ENCODE data around the gene CACNA1S. TPM values are rescaled to one million over a fixed set of nuclear protein-coding genes. Genes with fewer than 3 reads are reported as not detected.

CACNA1S gene
- total RNA-seq, 4 donors from 2014 or later = not detected

DNA sequence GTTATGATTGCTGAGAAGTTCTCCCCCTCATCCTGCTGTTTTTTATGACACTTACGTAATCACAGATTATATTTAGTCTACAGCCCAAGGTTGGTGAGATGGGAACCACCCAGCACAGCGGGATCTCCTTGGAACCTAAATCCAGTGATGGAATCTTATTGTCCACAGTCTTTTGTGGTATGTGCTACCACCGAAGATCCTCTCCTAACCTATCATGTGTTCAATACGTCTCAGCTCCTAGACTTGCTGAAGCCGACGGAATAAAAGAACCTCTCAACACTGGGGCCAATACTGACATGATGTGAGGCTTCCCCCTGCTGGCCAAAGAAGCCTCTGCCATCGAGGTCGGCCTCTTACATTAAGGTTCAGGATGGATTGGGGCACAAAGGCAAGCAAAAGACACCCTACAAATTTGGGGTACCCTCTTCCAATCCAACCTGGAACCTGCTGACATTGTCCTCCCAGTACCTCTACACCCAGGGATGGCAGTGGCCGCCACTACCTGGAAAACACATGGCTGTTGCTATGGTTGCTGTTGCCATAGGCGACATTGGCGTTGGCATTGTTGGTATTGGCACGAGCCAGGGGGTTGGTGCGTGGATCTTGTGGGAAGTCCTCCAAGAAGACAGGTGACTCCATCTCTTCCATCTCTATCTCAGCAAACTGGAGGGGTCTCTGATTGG is 69.3 kb downstream of the CACNA1S start:
- peak; percentile 9 for DNase-seq
- WGBS, 2 donors = 21 to 33% methylated on average over 5 to 8 of the region's 13 CpGs
- TF ChIP-seq POLR2A (IDR thresholded peaks at IDR 0.05) = no peak
- peak; percentile 73 to 88 (median 86) for TF ChIP-seq CTCF (IDR thresholded peaks at IDR 0.05)

DNA sequence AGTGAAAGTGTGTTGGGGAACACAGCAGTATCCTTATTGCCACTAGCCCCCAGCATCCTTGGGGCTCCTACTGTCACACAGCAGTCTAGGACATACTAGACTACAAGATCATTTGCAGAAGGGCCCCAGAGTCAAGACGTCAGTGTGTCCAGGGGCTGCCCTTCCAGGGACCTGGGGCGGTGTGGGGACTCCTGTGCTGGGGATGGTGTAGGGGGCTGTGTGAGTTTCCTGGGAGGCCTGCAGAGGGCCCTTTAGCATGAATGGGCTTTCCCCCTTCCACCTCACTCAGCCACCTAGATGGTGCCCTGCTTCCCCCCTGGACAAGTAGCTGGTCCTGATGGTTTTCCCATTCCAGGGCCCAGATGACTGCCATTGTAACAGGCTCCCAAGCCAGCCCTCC is 71.2 kb downstream of the CACNA1S start:
- no peak overlapping the region for H3K27ac ChIP-seq
- H3K27me3 ChIP-seq = peaks cover 0 to 23% (median 0%) of the 10 kb centered on the region in 4 donors
- 100% methylated on average over 2 of the region's 2 CpGs; no CpG with 5 or more reads in 1 of the 2 donors for WGBS, 2 donors
- intact Hi-C loops (cut with DNase I) = no loop called here
- TF ChIP-seq CTCF (IDR thresholded peaks at IDR 0.05) = no peak
- TF ChIP-seq POLR2A (IDR thresholded peaks at IDR 0.05) = no peak
- H3K4me1 ChIP-seq = peaks cover 0 to 4% (median 0%) of the 10 kb centered on the region in 3 donors
- no peaks in the 10 kb centered on the region for H3K36me3 ChIP-seq
- H3K9me3 ChIP-seq = no peaks in the 10 kb centered on the region
- no peak overlapping the region for H3K4me3 ChIP-seq
- DNase-seq = no peak

More for the DNA sequence above, 69.3 kb downstream of the CACNA1S start:
- intact Hi-C loops (cut with DNase I) = loop anchor here (2.0 kb wide), 1 partner anchor 70 kb away; no protein-coding TSS in a partner anchor
- H3K27ac ChIP-seq = no peak overlapping the region
- H3K4me1 ChIP-seq = peaks cover 0 to 4% (median 0%) of the 10 kb centered on the region in 3 donors
- H3K4me3 ChIP-seq = no peak overlapping the region
- no peaks in the 10 kb centered on the region for H3K9me3 ChIP-seq
- peaks cover 0 to 8% (median 0%) of the 10 kb centered on the region in 4 donors for H3K27me3 ChIP-seq
- H3K36me3 ChIP-seq = no peaks in the 10 kb centered on the region

DNA sequence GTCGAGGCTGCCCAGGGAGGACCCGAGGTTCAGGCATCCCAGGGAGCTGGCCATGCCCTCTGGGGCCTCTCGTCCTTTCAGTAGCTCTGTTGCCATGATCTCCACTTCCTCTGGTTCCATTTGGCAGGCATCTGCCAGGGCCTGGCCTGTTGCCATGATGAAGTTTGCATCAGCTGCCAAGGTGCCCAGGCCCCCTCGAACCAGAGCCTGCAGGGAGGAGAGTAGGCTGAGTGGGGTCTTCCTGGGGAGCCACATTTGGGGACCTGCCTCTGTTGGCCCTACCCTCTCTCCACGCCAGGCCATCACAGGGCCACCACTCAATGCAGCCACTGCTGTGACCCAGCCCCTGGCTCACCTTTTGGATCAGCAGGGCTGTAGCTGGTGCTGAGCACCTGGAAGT is 72.3 kb downstream of the CACNA1S start:
- Histone ChIP-seq H3K27ac (no peak overlapping the region), H3K9me3 (no peaks in the 10 kb centered on the region), H3K4me1 (peaks cover 0 to 4% (median 0%) of the 10 kb centered on the region in 3 donors), H3K27me3 (peaks cover 0 to 24% (median 0%) of the 10 kb centered on the region in 4 donors), H3K4me3 (no peak overlapping the region), H3K36me3 (no peaks in the 10 kb centered on the region)
- intact Hi-C loops (cut with DNase I) = no loop called here
- no peak for DNase-seq
- TF ChIP-seq CTCF (IDR thresholded peaks at IDR 0.05) (no peak), POLR2A (IDR thresholded peaks at IDR 0.05) (no peak)
- WGBS, 2 donors = no CpG with 5 or more reads among the region's 5 CpGs

DNA sequence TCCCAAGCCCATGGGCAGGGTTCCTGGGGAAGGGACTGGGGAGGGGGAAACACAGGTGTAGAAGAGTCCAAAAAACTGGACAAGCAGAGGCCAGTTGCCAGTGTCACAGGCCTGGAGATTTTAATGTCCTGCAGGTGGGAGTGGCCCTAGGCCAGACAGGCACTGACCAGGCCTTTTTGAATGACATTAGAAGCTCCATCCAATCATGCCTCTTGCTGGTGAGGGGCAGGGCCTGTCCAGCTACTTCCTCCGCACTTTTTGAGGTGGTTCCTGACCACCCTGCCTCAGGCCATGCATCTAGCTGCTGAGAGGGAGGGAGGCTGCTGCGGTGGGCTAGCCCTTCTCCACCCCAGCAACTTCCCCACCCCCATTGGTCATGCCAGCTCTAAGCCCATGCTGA is 72.8 kb downstream of the CACNA1S start:
- TF ChIP-seq CTCF (IDR thresholded peaks at IDR 0.05) (no peak), POLR2A (IDR thresholded peaks at IDR 0.05) (no peak)
- peaks cover 0 to 20% (median 0%) of the 10 kb centered on the region in 4 donors for H3K27me3 ChIP-seq
- WGBS, 2 donors = 20% methylated on average over 1 of the region's 2 CpGs; no CpG with 5 or more reads in 1 of the 2 donors
- H3K4me1 ChIP-seq = peaks cover 0 to 4% (median 0%) of the 10 kb centered on the region in 3 donors
- H3K4me3 ChIP-seq = no peak overlapping the region
- no peak for DNase-seq
- no peak overlapping the region for H3K27ac ChIP-seq
- intact Hi-C loops (cut with DNase I) = no loop called here
- H3K9me3 ChIP-seq = no peaks in the 10 kb centered on the region
- H3K36me3 ChIP-seq = no peaks in the 10 kb centered on the region

DNA sequence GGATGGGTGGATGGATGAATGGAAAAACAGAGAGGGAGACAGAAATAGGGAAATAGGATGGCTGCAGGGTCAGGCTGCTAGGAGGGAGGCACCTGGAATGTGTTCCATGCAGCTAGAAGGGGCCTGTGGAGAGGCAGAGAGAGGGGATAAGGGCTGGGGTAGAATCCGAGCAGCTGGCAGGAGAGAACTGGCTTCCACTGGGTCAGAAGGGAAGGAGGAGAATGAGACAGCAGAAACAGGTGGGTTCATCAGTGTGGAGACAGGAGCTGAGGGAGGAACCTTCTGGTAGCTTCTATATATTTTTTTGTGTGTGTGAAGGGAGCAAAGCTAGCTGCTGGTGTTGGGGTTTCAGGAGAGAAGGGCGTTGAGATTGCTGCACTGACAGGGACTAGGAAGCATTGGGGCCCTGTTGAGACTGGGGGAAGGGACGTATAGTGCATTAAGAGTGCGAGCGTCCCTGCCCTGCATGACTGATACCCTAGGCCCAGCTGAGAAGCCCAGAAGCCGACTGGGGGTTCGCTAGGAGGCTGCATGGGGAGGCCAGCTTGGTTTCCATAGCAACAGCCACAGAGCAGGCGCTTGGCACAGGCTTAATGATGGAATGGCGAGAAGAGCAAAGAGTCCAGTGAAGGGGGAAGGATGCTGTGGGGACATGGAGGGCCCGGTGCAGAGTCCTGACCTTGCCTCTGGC is 73.9 kb downstream of the CACNA1S start:
- intact Hi-C loops (cut with DNase I) = no loop called here
- DNase-seq = no peak
- WGBS, 2 donors = 87% methylated on average over 9 to 10 of the region's 10 CpGs

More for the DNA sequence above, 73.9 kb downstream of the CACNA1S start:
- H3K27ac ChIP-seq = no peak overlapping the region
- H3K36me3 ChIP-seq = no peaks in the 10 kb centered on the region
- H3K27me3 ChIP-seq = peaks cover 0 to 20% (median 0%) of the 10 kb centered on the region in 4 donors
- TF ChIP-seq CTCF (IDR thresholded peaks at IDR 0.05) = no peak
- TF ChIP-seq POLR2A (IDR thresholded peaks at IDR 0.05) = no peak
- no peak overlapping the region for H3K4me3 ChIP-seq
- H3K4me1 ChIP-seq = peaks cover 0 to 4% (median 0%) of the 10 kb centered on the region in 3 donors
- no peaks in the 10 kb centered on the region for H3K9me3 ChIP-seq

All from esophagus squamous epithelium (tissue), 5 donors.